ENCODE data around the gene KLHL33.

GRCh38 chr14:20458031-20458789 is 22.2 kb upstream of the KLHL33 start:
- TF ChIP-seq POLR2A (IDR thresholded peaks at IDR 0.05): no peak
- no peak for TF ChIP-seq CTCF (IDR thresholded peaks at IDR 0.05)
- no peak for TF ChIP-seq EP300 (IDR thresholded peaks at IDR 0.05; ENCODE audit: low read depth)
